ENCODE data around the gene BSDC1.

The BSDC1 gene

GRCh38 chr1:32337855-32338636 is 56.2 kb downstream of the BSDC1 start:
- TF ChIP-seq CTCF (conservative IDR thresholded peaks at IDR 0.05) (no peak), ZFX (IDR thresholded peaks at IDR 0.05) (no peak)
- no peak overlapping the region for H3K27ac ChIP-seq

- no peak overlapping the region for H3K27ac ChIP-seq
- TF ChIP-seq ZFX (IDR thresholded peaks at IDR 0.05) (no peak), CTCF (conservative IDR thresholded peaks at IDR 0.05) (no peak)
These were observed 57.1 kb downstream of the BSDC1 start for GRCh38 chr1:32336963-32337675.

- H3K27ac ChIP-seq, result no peak overlapping the region; the same call in 1 of the 2 replicates
- no peak for TF ChIP-seq CTCF (conservative IDR thresholded peaks at IDR 0.05)
- no peak for TF ChIP-seq ZFX (IDR thresholded peaks at IDR 0.05)
These were observed 57.7 kb downstream of the BSDC1 start for GRCh38 chr1:32336591-32336932.

- peak within 1 kb of the TSS; percentile 81 for H3K27ac ChIP-seq
- TF ChIP-seq CTCF (conservative IDR thresholded peaks at IDR 0.05) (no peak), ZFX (IDR thresholded peaks at IDR 0.05) (peak; percentile 46; the same call in 1 of the 2 replicates)
These were observed 58.3 kb downstream of the BSDC1 start, which contains the start of gene MARCKSL1 for GRCh38 chr1:32335790-32336590. Gene MARCKSL1, minus strand, starts transcription at chr1:32336233. Its CDS starts 200 bp downstream, at chr1:32336033.

- H3K27ac ChIP-seq, result peak overlapping the region; percentile 81
- TF ChIP-seq ZFX (IDR thresholded peaks at IDR 0.05) (no peak), CTCF (conservative IDR thresholded peaks at IDR 0.05) (no peak)
These were observed 58.8 kb downstream of the BSDC1 start for GRCh38 chr1:32335535-32335789.

- peak overlapping the region; percentile 81 for H3K27ac ChIP-seq
- TF ChIP-seq CTCF (conservative IDR thresholded peaks at IDR 0.05), result peak; percentile 84
- no peak for TF ChIP-seq ZFX (IDR thresholded peaks at IDR 0.05)
These were observed 59.2 kb downstream of the BSDC1 start for GRCh38 chr1:32334864-32335534.
